OCI-M1 (cell line): ENCODE results near the gene EEF1G.
"Not testable (repeated sequence)": the region's sequence is repeated elsewhere in the genome, so short reads cannot be mapped to it uniquely, and the experiment has no call there.

ENCODE experiments used
- DNase-seq: peaks from one replicate; lab custom pipeline; 2025; lab: John Stamatoyannopoulos, UW

The EEF1G gene

DNA sequence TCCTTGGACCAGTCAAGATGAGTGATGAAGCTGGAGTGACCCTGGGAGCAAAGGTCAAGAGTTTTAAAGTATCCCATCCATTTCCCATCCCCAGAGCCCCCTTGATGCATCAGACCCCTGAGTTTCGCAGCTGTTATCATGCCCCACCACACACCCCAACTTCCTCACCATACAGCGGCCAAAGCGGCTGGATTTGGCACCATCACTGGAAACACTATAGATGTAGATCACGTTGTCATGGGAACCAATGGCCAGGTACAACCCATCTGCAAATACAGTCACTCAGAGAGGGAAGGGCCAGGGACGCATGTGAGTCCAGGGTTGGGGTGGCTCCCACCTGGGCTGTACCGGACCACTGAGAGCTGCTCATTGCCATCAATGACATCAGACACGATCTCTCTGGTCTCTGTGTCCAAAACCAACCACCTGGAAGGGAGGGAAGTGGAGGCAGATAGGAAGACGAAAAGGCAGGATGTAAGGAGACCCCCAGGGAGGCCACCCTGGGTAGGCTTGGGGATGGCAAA, 30.1 kb upstream of the EEF1G start:
- no peak for DNase-seq

- DNase-seq: no peak
Observed at GRCh38 chr11:62603072-62603408, 29.3 kb upstream of the EEF1G start.

DNA sequence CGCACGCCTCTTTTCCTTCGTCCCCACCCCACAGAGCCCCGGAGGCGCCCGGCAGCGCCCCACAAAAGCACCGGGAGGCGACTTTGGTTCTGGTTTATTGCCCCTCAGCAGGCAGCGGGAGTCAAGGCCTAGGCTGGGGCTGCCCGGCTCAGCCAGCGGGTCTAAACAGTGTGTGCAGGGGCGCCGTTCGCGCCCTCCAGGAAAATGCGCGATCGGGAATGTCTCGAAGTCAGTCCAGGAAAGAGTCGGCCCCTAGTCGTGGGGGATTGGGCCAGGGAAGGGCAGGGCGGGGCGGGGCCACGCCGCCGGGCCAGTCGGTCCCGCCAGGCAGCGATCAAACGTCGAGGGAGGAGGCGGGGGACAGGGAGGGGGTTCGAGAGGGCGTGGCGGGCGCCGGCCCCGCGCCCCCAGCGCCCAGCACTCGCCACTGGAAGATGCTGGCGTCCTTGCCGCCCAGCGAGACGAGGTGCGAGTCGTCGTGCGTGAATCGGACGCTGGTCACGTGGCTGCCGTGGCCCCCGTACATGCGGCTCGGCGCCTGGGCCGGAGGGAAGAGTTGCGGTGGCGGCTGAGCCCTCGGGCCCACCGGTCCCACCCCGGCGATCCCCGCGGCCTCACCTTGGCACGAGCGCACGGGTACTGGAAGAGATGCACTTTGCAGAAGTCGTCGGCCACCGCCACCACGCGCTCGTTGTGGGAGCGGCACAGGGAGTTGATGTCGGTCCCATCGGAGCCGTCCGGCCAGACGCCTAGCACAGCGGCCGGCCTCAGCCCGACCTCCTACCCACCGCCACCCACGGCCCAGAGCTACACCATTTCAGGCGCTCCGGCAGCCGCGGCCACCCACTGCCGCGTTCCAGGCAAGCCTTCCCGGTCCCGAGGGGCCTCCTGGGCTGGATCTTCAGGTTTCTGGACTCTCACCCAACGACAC, 28.7 kb upstream of the EEF1G start:
- DNase-seq: peak; percentile 79

DNA sequence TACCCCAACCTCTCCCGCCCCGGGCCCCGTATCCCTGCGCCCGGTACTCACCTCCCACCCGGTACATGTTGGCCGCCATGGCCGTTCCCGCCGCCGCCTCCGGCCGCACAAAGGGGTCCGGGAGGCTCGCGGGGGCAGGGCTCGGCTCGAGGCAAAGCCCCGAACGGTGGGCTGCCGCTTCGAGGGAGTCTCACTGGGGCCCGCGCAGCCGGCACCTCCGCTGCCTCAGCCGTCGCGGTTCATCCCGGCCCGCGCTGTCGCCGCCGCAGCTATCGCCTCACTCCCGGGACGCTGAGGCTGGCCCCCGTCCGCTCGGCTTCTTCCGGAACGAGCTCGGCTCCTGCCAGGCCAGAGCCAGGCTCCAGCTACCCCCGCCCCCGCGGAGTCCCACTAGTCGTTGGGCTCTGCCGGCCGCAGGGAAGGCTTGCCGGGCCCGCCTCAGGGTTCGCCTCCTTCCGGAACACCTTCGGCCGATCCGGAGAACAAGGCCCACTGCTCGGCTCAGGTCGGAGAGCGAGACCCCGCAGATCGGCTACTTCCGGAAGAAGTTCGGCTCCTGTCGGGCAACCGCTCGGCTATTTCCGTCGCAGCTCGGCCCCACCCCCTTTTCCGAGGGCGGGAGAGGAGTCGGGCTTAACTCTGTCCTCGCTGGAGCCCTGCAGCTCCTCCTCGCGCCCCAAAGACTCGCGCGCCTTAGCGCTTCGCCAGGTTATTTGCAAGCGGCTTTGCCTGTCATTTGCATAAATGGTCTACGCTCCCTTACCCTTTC, 27.9 kb upstream of the EEF1G start, which contains the start of gene MTA2:
Gene MTA2, minus strand, starts transcription at position 494 of the 769 bp plus-strand sequence. Its CDS starts 415 bp downstream, at position 79.
- peak; percentile 99 for DNase-seq

GRCh38 chr11:62601122-62601371, 27.4 kb upstream of the EEF1G start:
- peak; percentile 67 for DNase-seq

- DNase-seq: peak; percentile 39
Observed at GRCh38 chr11:62600367-62601121, 26.9 kb upstream of the EEF1G start.

GRCh38 chr11:62599901-62600300, 26.2 kb upstream of the EEF1G start:
- no peak for DNase-seq

DNA sequence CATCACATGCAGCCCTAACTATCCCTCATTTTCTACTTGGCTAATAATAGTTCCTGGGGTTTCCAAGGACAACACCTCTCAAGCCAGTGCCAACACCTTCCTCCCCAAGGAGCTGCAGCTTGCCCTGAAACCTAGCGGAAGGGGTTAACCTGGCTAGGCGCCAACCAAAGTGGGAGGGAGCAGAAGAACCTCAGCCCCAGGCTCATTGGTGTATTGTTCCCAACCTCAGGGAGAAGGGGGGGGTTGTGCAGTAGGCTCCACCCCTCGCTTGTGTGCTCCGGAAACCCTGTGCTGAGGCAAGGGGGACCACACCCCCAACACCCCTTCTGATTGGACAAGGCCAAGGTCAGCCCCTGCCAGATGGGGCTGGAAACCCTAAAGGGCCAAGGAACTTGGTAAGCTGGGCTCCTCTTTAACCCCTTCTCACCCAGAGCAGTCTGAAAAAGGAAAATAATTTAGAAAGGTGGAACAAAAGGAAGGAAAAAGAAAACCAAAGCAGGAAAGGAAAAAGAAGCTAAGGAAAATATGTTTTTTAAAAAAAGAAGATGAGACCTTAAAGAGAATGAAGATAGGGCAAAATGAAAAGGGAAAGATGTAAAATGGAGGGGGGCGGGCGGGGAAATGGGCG, 25.5 kb upstream of the EEF1G start:
- DNase-seq: peak; percentile 99

DNA sequence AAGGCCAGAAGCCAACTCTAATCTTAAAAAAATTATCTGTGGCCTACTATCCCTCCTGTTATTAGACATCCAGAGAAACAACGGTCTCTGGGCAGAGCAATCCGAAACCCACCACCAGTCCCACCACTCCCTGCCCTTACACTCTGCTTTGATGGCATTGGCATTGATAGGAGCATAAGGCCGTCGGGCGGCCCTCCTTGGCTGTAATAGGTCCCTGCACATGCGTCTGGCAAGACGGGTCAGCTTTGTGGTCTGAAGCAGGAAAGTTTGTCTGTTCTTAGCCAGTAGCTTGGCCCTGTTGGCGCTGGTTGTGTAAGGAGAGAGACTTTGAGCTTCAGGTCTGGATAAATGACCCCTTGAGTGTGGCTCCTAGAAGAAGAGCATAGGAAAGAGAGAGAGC, 21.4 kb upstream of the EEF1G start:
- no peak for DNase-seq

- peak; percentile 89 for DNase-seq
Observed at GRCh38 chr11:62593434-62594044, 19.8 kb upstream of the EEF1G start.

DNA sequence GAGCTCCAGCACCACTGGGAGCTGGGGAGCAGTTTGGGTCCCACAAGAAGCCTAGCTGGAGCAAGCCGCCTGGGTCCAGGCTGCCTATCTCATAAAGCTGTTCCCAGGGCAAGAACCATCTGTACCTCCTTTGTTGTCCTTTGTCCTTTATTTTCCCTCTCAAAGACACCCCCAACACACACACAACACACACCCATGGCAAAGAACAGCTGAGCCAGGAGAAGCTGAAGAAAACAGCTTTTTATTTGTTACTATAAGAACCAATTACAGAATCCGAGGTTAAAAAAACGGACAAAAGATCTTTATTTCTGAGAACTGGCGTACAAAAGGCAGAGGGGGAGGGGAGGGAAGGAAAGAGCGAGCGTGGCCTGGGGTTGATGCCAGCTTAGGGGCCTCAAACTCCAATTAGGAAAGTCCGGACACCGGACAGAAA, 19.3 kb upstream of the EEF1G start:
- DNase-seq: no peak

- DNase-seq: peak; percentile 74
Observed at GRCh38 chr11:62592146-62592815, 18.6 kb upstream of the EEF1G start.

DNA sequence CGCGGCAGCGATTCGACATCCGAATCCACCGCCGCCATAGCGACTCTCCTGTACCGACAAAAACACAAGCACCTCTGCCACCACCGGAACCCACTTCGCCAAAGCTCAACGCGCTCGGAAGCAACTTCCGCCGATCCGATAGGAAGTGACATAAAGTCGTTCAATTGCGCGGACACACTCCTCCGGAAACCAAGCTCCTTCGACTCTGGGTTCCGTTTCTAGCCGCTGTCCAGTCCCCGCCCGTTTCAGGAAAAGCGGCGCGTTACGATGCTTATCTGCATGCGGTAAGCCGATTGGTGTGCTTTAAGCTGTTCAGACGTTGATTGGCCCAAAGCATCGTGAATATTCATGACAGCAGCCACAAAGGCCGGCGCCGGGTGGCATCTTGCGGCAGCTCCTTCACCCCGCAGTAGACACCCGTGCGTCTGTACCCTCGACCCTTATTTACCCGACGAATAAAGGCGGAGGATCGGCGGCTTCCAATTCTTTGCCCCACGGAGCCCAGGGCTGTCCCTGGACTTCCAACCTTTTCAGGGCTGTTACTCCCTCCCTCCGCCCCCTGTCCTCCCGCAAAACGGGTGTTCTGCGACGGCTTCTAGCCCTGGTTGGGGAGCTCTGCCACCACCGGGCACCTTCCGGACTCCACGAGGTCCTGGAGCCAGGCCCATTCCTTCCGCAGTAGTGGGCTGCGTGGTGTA, 17.9 kb upstream of the EEF1G start, which contains the start of gene TUT1:
Gene TUT1, minus strand, starts transcription at position 76 of the 698 bp plus-strand sequence. Its CDS starts 38 bp downstream, at position 38.
- DNase-seq: peak; percentile 99

GRCh38 chr11:62588966-62589637, 15.4 kb upstream of the EEF1G start:
- peak; percentile 36 for DNase-seq

GRCh38 chr11:62585356-62585755, 11.7 kb upstream of the EEF1G start:
- DNase-seq: not testable (repeated sequence)

- not testable (repeated sequence) for DNase-seq
Observed at GRCh38 chr11:62581735-62582134, 8.0 kb upstream of the EEF1G start.

DNA sequence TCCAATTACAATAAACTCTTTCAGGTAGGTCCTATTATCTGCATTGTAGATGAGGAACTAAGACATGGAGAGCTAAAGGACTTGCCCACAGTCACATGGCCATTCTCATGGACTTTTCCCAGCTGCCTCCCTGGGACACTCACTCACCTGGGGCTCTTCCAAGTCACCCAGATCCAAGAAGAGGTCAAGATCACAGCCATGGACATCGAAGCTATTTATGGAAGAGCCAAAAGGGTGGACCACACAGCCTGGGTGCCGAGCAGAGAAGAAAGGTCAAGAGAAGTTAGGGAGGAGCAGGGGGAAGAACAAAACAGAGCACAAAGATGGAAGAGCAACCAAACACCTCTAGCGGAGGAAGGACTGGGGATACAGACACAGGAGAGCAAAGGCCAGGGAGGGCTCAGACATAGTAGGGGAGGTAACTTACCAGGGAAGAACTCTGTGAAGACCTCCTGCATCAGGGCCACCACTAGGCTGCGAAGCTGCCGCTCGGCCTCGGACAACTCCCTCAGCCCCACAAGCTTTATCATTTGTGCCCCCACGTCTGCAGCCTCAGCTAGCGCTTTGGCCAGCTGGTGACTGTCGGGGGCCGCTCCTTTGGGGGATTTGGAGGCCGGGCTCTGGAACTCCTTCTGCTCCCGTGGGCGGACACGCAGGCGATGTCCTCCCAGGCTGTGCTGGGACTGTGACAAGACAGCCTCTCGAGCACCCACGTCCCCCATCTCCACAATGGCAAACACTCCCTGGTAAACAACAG, 7.4 kb upstream of the EEF1G start:
- no peak for DNase-seq

GRCh38 chr11:62579252-62579651, 5.6 kb upstream of the EEF1G start:
- DNase-seq: no peak

GRCh38 chr11:62578541-62578940, 4.8 kb upstream of the EEF1G start:
- no peak for DNase-seq
